GM18858 (cell line): Measurements from ENCODE around the gene LMLN.
"Not testable (repeated sequence)": the region's sequence is repeated elsewhere in the genome, so short reads cannot be mapped to it uniquely, and the experiment has no call there.

ENCODE experiments used
- ATAC-seq: cut with Tn5 transposase; IDR thresholded peaks from one replicate; pipeline ENCODE4 v1.9.1; 2021; ENCODE audit not compliant: unreplicated experiment

LMLN gene

DNA sequence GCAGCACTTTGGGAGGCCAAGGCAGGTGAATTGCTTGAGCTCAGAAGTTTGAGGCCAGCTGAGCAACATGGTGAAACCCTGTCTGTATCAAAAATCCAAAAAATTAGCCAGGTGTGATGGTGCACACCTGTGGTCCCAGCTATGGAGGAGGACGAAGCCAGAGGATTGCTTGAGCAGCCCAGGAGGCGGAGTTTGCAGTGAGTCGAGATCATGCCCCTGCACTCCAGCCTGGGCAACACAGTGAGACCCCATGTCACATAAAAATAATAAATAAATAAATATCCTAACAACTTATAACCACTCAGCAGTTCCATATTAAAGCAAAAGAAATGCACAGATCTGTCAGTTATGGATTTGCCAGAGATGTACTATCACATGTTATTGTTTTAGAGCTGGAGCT, 62.6 kb downstream of the LMLN start:
- no peak for ATAC-seq

- ATAC-seq, result no peak
Measured at GRCh38 chr3:198025644-198026043, 65.6 kb downstream of the LMLN start.

GRCh38 chr3:198026620-198027019, 66.6 kb downstream of the LMLN start:
- no peak for ATAC-seq

DNA sequence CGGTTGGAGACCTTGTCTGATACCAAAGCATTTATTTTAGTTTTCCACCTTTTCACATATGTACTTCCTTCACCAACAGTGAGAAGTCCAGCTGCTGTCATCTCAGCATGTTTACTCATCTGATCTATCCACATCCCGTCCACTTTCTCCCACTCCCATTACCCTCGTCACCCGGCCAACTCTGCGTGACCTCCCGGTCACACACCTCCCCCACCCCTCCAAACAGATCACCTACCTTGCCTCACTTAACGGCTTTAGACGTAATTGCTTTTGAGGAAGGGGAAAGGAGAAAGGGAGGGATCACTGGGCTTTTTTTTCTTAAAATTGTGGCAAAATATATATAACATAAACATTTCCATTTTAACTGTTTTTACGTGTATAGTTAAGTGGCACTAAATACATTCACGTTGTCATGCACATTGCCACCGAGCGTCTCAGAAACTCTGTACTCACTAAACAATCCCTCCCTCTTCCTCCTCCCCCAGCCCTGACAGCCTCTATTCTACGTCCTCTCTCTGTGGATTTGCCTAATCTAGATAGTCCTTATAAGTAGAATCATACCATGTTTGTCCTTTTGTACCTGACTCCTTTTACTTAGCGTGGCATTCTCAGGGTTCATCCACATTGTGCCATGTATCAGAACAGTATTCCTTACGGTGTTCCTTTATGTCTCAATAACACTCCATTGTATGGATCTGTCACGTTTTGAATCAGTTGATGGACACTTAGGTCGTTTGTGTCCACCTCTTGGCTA, 67.2 kb downstream of the LMLN start:
- no peak for ATAC-seq

- ATAC-seq, result no peak
Measured at GRCh38 chr3:198027799-198028390, 67.9 kb downstream of the LMLN start.

DNA sequence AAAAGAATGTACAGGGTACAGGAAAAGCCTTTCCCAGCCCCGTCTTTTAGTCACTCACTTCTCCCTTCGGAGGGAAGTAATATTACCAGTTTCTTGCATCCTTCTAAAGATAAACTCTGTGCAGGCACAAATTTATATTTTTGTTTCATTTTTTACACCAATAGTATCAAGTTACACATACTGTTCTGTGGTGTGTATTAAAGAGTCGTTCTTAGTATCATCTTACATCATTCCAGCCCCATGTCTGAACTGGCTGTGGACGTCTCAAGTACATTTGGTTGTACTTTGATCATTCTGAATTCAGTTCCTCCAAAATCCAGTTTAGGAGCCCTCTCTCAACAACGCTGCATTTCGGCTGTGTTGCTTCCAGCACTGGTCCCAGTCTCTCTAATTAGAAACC, 68.7 kb downstream of the LMLN start:
- no peak for ATAC-seq

- no peak for ATAC-seq
Measured at GRCh38 chr3:198030125-198030524, 70.1 kb downstream of the LMLN start.

DNA sequence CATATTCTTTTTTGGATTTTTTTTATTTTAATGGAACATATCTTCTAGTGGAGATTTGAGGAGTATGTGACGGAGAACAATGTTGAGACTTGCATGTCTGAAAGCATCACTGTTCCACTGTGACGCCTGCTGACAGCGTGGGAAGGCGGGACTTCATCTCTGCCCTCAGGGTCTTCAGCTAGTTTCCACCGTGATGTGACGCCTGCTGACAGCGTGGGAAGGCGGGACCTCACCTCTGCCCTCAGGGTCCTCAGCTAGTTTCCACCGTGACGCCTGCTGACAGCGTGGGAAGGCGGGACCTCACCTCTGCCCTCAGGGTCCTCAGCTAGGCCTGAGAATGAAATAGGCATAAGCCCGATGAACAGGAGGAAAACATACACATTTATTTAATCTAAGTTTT, 70.7 kb downstream of the LMLN start:
- ATAC-seq, result no peak

- ATAC-seq, result no peak
Measured at GRCh38 chr3:198032039-198032936, 72.3 kb downstream of the LMLN start.

DNA sequence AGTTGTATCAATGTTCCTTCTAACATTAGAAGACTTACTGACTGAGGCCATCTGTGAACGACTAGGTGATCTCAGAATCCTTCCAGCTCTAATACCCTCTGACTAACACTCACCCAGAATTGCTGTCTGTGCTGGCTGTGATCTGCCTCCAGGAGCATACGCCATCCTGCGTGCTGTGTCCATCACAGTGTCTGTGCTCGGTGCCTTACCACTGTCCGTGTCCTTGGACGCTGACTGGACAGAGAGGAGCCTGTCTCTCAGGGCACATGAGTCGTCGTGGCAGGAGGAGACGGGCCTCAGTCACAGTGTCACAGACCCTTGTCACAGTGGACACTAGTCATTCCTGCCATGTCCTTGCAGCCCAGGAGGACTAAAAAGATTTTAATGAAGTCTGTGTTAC, 83.1 kb downstream of the LMLN start:
- ATAC-seq, result no peak

- no peak for ATAC-seq
Measured at GRCh38 chr3:198046120-198046857, 86.3 kb downstream of the LMLN start.

- no peak for ATAC-seq
Measured at GRCh38 chr3:198048445-198048844, 88.4 kb downstream of the LMLN start.

- no peak for ATAC-seq
Measured at GRCh38 chr3:198051836-198052235, 91.8 kb downstream of the LMLN start.

DNA sequence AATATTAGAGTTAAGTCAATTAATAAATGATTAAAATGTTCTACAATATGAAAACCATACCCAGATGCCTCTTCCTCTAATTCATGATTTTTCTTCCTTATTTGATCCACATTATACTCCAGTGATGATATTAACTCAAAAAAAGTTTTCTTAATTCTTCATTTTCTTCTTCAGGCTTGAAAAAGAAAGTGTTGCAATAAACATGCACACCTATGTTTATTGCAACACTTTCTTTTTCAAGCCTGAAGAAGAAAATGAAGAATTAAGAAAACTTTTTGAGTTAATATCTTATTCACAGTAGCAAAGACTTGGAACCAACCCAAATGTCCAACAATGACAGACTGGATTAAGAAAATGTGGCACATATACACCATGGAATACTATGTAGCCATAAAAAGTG, 93.4 kb downstream of the LMLN start:
- not testable (repeated sequence) for ATAC-seq

GRCh38 chr3:198061119-198062067, 101.4 kb downstream of the LMLN start:
- no peak for ATAC-seq

GRCh38 chr3:198062068-198062465, 102.0 kb downstream of the LMLN start:
- ATAC-seq, result no peak

- no peak for ATAC-seq
Measured at GRCh38 chr3:198064420-198064819, 104.4 kb downstream of the LMLN start.

DNA sequence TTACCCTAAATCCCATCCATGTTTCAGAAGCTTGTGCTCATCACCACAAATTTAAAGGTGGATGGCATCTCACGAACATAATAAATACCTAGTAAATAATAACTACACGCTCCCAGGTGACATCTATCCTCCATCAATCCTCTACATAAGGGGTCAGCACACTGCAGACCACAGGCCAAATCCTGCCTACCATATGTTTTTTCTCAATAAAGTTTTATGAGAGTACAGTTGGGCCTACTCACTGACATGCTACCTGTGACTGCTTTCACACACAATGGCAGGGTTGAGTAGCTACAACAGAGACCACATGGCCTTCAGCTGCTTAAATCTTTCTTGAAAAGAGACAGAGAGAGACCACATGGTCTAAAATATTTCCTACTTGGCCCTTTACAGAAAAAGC, 105.9 kb downstream of the LMLN start:
- ATAC-seq, result no peak

DNA sequence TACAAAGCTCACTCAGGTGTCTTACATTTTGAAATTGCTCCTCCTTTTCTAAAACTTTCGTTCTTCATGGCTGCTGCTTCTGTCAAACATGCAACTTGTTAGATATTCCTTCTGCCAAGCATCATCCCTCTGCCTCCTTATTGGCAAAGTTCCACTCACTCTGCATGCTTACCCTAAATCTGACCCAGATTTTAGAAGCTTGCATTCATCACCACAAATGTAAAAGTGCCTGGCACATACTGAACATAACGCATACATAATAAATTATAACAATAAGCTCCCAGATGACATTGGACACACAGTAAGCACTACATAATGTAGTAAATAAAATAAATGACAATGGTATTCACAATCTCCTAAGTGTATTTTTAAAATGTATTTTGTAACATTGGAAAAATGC, 107.4 kb downstream of the LMLN start:
- ATAC-seq, result no peak

- no peak for ATAC-seq
Measured at GRCh38 chr3:198070871-198071270, 110.9 kb downstream of the LMLN start.
